SKM-1 treated with dmso at 0.1 percent for 144 hours (cell line): ENCODE measurements around the gene FNIP1.
"Not testable (repeated sequence)": the region's sequence is repeated elsewhere in the genome, so short reads cannot be mapped to it uniquely, and the experiment has no call there.

Experiments used
- DNase-seq: peaks from one replicate; lab custom pipeline; 2025; ENCODE audit not compliant: unreplicated experiment; lab: John Stamatoyannopoulos, UW

The FNIP1 gene

DNA sequence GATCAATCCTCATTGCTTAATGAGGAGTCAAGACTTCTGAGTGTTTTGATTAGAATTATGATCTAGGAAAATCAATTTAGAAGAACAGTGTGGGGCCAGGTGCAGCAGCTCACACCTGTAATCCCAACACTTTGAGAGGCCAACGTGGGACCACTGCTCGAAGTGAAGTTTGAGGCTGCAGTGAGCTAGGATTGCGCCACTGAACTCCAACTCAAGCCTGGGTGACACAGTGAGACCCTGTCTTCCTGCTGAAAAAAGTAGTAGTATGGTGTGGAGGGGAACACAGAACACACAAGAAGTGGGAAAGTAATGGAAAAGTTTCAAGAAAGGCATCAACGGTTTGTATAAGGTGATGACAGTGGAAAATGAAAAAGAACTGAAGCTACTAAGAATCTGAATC is 9.1 kb downstream of the FNIP1 start:
- DNase-seq: no peak

DNA sequence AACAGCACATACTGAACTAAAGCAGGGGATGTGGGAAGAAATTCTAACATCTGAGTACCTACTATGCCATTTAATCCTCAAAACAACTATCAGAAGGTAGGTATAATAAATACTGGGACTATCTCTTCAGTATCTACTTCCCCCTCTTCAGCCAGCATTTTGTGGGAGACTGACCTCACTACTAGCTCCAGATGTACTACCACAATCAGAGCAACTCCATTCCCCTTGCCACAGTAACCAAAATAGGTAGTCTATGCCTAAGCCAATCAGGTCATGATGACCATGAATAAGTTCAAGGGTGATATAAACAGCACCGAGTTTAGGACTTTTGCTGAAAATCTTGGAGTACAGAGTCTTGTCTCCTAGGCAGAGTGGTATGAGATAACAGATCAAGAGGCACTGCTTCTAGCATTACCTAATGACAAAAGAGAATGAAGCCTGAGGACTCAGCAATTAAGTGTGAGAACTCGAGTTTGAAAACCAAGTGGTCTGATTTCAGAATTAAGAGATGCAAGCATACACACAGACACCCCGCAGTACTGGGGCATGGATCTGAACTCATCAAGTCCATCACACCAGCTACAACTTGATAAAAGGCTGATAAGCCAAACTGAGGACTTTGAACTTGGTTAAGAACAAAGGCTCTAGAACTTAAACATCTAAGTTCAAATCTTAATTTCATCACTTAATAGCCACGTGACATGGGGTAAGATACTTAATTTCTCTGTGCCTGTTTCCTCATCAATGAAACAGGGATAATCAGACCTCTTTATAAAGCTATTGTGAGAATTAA is 9.7 kb downstream of the FNIP1 start:
- no peak for DNase-seq

DNA sequence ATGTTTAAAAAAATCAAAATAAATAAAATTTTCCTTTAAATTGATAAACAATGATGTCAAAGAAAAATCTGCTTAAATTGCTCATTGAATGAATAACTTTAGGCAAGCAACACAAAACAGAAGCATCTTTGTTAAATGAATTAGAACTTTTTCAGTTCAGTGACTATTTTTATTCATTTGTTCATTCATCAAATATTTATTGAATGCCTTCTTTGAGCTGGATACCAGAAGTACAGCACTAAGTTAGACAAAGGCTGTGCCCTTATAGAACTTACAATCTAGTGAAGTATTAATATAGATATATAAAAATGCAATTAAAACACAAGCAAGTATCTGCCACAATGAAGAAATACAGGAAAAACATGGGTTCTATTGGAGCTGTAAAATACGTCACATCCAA is 10.8 kb downstream of the FNIP1 start:
- DNase-seq: no peak

DNA sequence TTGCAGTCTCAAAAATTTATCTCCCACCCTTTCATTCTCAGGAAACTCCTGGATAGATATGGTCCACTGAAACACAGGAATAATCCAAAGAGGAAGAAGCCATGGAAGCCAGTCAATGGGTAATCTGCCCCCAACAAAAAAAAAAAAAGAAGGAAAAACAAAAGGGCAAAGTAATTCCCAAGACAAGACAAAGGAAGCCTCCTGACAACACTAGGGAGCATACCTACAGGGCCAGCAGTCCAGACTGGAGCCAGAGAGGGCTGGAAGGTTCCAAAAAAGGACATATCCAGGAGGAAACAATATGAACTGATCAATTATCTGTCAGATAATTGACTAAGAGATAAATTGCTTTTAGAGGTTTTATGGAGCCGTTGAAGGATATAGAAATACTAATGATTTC is 12.9 kb downstream of the FNIP1 start:
- DNase-seq: no peak

DNA sequence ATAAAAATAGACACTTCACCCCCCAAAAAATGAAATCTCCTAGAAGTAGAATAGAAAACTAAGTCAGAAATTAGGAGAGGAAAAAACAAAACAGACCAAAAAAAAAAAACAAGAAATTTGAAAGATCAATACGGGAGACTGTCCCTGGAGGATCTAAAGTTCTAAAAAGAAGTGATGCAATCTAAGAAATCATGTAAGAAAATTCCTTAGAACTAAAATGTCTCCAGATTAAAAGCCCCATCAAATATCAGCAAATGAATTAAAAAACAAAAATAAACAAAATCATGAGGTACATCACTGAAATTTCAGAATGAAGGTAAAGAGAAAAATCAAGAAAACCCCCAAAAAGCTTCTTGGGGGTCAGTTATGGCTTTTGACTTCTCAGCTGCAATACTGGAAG is 13.5 kb downstream of the FNIP1 start:
- DNase-seq: no peak

DNA sequence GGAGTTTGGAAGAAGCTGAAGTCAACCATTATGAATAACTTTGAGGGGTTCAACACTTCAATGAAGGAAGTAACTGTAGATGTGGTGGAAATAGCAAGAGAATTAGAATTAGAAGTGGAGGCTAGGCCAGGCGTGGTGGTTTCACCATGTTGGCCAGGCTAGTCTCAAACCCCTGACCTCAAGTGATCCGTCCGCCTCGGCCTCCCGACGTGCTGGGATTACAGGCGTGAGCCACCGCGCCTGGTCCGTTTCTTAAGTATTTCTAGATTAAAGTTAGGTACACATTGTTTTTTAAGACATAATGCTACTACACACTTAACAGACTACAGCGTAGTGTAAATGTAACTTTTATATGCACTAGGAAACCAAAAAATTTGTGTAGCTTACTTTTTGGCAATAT is 14.1 kb downstream of the FNIP1 start:
- DNase-seq: no peak

DNA sequence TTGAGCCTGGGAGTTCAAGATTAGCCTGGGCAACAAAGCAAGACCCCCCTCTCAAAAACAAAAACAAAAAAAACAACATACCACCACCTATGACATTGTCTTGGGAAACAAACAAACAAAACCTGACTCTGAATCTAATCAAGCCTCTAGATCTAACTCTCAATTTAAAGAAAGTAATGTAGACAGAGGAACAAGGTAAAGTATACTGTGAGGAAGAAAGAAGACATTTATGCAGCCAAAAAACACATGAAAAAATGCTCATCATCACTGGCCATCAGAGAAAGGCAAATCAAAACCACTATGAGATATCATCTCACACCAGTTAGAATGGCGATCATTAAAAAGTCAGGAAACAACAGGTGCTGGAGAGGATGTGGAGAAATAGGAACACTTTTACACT is 18.7 kb downstream of the FNIP1 start:
- not testable (repeated sequence) for DNase-seq

DNA sequence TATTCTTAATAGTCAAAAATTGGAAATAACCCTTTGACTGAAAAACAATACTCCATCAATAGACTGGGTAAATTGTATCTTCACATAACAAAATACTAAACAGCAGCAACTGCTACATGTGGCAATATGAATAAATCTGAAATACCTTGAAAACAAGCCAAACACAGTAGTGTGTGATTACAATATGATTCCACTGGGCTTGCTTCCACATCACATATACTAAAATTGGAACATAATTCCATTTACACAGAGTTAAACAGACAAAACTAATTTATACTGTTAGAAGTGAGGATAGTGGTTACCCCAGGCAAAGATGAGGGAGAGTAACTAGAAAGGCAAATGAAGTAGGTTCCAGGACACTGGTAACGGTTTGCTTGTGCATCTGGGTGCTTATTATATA is 20.4 kb downstream of the FNIP1 start:
- no peak for DNase-seq

DNA sequence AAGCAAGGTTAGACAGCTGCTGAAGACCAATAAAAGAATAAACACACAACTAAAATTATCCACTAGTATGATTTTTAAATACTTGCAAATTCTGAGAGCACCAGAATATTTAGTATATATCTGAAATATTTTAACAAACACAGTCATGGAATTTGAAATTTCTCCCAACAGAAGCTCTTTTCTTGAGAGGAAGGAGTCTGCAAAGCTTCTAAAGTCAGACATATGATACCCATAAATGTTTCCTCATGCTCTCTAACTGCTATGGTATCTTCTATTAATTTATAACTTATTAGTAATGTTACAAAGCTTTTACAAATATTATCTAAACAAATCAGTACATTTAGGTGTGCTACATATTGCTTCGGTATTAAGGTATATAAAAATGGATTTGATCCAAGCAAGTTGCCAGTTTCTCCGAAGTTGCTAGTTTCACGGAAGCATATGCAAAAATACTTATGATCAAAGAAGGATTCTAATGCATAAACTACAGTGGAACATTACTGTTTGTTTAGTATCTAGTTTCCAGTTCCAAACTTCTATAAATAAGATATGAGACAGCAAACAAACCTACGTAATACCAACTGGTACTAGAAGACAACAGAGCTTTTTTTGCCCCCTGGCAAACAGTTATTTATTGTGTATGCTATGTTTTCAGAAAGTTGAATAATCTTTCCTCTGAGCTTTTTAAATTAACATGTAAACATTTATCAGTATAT is 22.0 kb downstream of the FNIP1 start:
- no peak for DNase-seq

DNA sequence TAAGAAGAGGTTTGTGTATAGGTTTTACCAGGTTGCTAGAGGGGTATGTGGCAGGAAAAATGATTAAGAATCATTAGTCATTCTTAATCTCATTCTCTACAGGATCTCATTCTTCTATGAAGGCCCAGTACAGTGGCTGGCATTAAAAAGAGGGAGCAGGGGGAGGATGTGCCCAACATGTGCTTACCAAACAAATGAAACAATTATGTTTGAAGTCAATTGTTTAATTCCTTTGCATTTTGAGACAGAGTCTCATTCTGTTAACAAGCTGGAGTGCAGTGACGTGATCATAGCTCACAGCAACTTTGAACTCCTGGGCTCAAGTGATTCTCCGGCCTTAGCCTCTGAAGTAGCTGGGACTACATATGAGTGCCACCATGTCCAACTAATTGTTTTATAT is 23.0 kb downstream of the FNIP1 start:
- DNase-seq: no peak

DNA sequence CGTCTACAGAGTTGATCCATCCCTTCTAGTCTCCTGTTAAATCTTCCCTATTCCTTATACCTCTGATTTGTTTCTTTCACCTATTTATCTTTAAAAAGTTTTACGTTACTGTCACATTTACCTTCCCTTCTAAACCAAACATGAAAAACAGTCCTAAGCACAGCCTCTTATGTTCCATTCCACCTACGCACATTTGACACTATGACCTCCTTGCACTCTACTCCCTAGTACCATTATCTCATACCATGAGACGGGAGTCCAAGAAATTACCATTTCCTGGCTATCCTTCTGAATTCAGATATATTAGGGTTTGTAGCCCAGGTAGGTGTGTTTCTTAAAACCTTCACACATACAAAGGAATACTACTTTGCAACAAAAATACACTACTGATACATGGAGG is 25.1 kb downstream of the FNIP1 start:
- DNase-seq: no peak

DNA sequence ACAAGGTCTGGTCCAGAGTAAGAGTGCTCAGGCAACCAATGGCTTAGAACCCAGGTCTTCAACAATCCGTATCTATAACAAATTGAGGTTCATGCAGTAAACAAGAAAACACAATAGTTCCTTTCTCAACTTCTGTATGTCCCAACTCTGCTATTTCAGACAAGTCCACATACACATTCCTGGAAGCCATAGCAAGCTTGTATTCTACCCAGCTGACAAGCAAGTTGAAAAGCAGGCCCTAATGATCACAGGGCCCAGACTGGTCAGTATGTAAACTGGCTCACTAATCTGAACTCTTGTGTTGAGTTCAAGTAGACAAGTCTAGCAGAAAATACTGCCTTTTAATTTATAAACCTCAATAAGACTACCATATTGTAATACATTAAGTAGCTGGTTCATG is 26.9 kb downstream of the FNIP1 start:
- no peak for DNase-seq

DNA sequence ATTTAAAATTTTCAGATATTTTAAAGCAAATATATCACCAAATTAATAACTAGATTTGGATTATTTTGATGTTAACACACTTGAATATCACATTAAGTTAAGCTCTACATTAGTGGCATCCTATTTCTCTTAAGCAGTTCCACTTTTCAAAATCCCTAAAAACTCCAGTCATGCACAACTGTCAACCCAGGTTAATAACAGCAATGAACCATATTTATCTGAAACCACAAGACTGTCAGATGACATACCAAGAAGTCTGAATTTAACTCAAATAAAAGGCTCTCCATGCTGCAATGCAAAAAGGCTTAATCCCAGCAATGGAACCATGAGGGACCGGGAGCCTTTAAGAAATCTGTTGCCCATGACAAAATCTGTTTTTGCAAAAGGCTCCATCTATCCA is 27.5 kb downstream of the FNIP1 start:
- no peak for DNase-seq

DNA sequence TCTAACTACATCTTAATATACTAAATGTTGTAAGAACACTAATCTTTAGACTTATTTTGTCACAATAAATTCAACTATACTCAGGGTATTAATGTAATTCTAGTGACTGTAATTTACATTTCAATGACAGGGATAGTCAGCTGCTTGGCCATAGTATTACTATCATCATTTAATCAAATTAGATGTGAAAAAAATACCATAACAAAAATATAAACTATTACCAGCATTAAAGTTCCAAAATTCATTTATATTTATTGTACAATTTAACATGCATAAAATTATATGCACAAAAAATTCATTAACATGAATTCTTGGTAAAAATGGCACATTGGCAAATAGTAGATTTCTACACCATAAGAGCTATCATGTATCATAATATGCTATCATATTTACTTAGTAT is 28.9 kb downstream of the FNIP1 start:
- DNase-seq: no peak

DNA sequence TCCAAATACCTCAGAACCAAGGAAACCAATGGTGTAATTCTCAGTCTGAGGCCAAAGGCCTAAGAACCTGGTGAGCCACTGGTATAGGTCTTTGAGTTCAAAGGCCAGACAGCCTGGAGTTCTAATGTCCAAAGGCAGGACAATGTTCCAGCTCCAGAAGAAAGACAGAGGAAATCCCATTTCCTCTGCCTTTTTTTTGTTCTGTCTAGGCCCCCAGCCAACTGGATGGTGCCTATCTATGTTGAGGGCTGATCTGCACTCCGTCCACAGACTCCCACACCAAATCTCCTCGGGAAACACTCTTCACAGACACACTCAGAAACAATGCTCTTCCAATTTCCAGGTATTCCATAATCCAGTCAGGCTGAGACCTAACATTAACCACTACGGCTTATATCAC is 30.1 kb downstream of the FNIP1 start:
- no peak for DNase-seq

DNA sequence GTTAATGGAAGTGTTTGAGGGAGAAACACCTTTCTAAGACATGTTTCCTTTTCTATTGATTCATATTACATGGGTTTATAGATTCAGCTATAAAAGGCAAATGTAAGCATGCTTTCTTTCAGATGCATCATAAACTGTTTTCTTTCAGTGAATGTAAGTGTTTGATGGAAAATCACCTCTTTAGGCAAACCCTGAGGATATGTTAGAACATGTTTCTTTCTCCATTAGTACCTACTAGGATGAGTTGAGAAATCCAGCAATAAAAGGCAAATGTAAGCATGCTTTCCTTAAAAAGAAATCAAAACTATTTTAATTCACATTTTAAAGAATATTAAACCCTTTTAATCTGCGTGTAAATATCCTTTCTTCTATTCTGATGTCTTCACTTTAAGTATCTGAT is 31.6 kb downstream of the FNIP1 start:
- DNase-seq: no peak

DNA sequence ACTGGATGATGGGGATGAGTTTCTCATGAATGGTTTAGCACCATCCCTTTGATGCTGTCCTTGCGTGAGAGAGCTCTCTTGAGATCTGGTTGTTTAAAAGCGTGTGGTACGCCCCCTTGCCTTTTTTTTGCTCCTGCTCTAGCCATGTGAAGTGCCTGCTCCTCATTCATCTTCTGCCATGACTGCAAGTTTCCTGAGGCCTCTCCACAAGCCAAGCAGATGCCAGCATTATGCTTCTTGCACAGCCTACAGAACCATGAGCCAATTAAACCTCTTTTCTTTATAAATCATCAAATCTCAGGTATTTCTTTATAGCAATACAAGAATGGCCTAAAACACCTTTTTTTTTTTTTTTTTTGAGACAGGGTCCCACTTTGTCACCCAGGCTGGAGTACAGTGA is 32.8 kb downstream of the FNIP1 start:
- no peak for DNase-seq

DNA sequence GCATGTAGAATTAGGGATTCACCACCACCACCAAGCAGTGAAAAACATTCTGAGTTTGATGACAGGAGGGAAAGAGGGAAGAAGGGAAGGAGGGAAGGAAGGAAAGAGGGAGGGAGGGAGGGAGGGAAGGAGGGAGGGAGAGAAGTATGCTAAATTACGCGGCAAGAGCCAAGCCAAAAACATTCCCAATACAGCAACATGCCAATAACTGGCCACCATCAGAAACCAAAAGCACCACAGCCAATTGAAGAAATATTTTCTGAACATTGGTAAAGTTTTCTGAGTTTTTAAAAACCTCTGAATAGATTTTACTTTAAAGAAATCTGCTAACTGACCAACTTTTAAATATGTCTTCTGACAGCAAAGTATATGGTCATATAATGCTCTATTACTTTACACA is 36.0 kb downstream of the FNIP1 start:
- no peak for DNase-seq

DNA sequence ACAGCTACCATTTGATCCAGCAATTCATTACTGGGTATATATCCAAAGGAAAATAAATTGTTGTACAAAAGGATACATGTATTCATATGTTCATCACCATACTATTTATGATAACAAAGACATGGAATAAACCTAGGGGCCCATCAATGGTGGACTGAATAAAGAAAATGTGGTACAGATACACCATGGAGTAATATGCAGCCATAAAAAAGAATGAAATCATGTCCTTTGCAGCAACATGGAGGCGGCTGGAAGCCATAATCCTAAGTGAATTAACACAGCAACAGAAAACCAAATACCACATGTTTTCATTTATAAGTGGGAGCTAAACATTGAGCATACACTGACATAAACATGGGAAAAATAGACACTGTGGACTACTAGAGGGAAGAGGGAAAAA is 37.1 kb downstream of the FNIP1 start:
- DNase-seq: no peak

DNA sequence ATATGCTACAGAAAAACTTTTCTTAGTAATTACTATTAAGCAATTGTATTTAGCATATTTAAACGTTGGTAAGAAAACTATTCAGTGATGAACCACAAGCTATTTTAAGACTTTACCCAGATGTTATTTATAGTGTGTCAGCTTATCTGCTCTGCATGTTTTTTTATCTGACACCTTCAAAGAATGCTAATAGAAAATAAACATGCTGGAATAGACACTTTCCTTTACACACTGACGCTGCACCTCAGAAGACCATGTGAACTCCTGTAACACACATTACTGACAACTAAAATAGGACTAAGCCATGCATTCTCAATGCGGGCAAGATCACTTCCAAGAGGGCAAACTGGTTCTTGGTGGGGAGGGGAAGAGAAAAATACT is 38.3 kb downstream of the FNIP1 start:
- DNase-seq: no peak

DNA sequence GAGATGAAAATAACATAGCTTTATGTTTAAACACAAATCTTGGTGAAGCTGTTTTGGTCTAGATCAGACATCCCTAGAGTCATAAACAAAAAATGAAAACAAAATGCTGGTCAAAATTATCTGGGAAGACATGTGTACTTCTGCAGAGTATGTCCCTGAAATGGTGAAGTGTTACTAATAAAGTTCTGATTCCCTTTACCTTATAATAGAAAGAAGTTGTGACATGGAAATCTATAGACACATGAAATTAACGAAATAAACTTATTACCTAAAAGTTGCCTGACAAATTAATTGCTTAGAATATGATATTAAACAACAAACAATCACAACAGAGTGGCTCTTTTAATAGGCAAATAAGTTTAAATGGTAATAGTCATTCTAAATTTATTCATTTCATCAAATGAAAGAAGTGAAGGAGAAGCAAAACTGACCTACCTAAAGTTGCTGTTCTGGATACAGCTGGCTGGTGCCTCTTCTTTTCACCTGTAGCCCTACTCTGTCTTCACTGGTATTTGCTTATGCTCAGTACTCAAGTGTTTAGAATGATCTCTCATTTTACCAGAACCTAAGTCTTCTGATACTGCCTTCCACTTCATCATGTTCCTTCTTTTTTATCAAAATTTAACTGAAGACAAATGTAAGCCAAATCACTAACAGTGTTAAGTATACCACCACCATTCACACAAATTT is 38.8 kb downstream of the FNIP1 start:
- no peak for DNase-seq

DNA sequence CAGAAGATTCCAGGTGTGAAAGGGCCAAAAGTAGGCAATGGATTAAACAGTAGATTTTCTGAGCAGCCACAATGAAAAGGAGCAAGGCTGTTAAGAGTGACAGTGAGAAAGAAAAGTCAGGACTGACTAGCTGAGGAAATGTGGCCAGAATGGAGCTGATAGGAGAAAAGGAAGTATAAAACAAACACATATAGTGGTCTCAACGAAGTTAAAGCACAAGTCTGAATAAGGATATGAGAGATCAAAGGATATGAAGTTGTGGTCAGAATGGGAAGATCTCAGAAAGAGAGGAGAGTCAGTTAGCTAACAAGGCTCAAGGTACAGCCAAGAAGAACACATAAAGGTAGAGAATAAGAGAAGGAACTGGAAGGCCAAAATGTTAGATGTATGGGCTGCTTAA is 39.9 kb downstream of the FNIP1 start:
- DNase-seq: no peak
